Esophagus muscularis mucosa (tissue), 4 donors: Measurements from ENCODE around the gene ZC3H6. TPM values are rescaled to one million over a fixed set of nuclear protein-coding genes. Genes with fewer than 3 reads are reported as not detected.

ENCODE experiments used
- DNase-seq: peaks from one replicate; pipeline ENCODE4 v3.0.0-alpha.2; 2017; ENCODE audit errors: extremely low spot score
- H3K27ac ChIP-seq, 4 donors: fragments of 200-600 bp; sonication (generic); replicated peaks in 1 of 4; 1 replicate in 3 of 4; 2 replicates in 1 of 4; pipeline ENCODE4 v1.5.1; 2016 to 2019; ENCODE audit warnings: mild to moderate bottlenecking in 1 of 4
- H3K27me3 ChIP-seq, 4 donors: fragments of 200-600 bp; sonication (generic); one replicate each; pipeline versions ENCODE4 v1.5.1 to v1.6.0; 2016 to 2019
- H3K36me3 ChIP-seq, 4 donors: fragments of 200-600 bp; sonication (generic); one replicate each; pipeline ENCODE4 v1.5.1; 2016 to 2019
- H3K4me1 ChIP-seq, 4 donors: fragments of 200-600 bp; sonication (generic); one replicate each; pipeline ENCODE4 v1.5.1; 2016 to 2019
- H3K4me3 ChIP-seq, 4 donors: fragments of 200-600 bp; sonication (generic); 1 replicate in 2 of 4; 2 replicates in 2 of 4; pipeline ENCODE4 v1.5.1; 2016 to 2019; ENCODE audit warnings: mild to moderate bottlenecking in 4 of 4, moderate library complexity in 1 of 4
- H3K9me3 ChIP-seq, 4 donors: fragments of 200-600 bp; sonication (generic); 1 replicate in 3 of 4; 2 replicates in 1 of 4; pipeline ENCODE4 v1.5.1; 2016 to 2019
- EP300 ChIP-seq: sonication (generic); formaldehyde crosslinking; IDR thresholded peaks from one replicate; pipeline ENCODE4 v1.6.1; 2017; ENCODE audit warnings: antibody characterized with exemption
- POLR2A ChIP-seq: fragments of 450-650 bp; IDR thresholded peaks from one replicate; pipeline ENCODE4 v1.6.1; 2017; ENCODE audit warnings: antibody characterized with exemption, moderate library complexity, mild to moderate bottlenecking, low read depth
- POLR2AphosphoS5 ChIP-seq, 2 donors: sonication (generic); formaldehyde crosslinking; IDR thresholded peaks; one replicate each; pipeline ENCODE4 v1.6.1; 2017; ENCODE audit warnings: antibody characterized with exemption in 2 of 2
- WGBS: methylation state at CpG from one replicate; pipeline ENCODE4 v1.1.5; 2018; 5-methylcytosine and 5-hydroxymethylcytosine counted together
- intact Hi-C: fragments of 100-400 bp; cut with DNase I; formaldehyde crosslinking; loops from one replicate; pipeline ENCODE4 v1.15.1; 2023
- total RNA-seq, 4 donors: library from RNA; depleted of rRNA; stranded (reverse); fragments of >200 nt; gene quantifications; one replicate each; pipeline versions ENCODE4 v1.1.0 to v1.2.1, GENCODE V29; 2016
- TF ChIP-seq, protein P1 (sequence below), 3 experiments: fragments of 200-600 bp in 2 of 3; fragments of 450-650 bp in 1 of 3; sonication (generic) in 2 of 3; IDR thresholded peaks; one replicate each; pipeline ENCODE4 v1.5.1; 2017 to 2019; ENCODE audit warnings: antibody characterized with exemption in 3 of 3, mild to moderate bottlenecking in 2 of 3, moderate library complexity in 1 of 3

ZC3H6 gene
- total RNA-seq, 4 donors from 2014 or later: 12.8 to 22.0 (median 16.8) TPM

DNA sequence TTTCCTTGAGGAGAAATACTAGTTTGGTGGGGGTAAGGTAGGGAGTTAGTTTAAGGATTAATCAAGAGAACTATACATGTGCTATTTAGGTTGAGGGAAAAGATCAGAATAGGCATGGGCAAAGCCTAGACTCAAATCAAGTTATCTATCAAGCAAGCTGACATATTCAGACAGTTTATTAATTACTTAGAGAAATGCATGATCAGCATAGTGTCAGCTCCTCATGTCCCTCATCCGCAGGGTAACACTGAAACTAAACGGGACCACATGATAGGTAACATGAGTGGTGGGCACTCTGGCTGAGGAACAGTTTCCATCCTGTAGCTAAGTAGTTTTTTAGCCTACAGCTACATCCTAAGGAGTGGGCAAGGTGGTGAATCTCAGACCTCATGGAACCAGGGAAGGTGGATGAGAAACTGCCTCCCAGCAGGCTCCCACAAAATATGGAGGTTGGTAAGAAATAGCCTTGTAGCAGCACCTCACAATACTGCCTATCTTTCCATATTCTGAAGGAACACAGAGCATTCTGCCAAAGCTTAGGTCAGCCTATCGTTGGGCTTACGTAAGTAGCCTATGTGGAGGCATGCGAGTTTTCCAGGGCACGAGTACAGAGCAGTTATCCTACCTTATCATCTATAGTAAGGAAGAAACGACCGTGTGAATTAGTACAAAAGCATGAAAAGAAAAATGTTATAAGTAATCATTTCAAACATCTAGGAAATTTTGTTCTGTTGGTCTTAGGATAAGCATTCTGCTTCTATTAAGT lies 18.4 kb downstream of the ZC3H6 start:
- Histone ChIP-seq H3K36me3 (no peaks in the 10 kb centered on the region), H3K27ac (no peak overlapping the region), H3K4me3 (no peak overlapping the region), H3K4me1 (peaks cover 0 to 12% (median 8%) of the 10 kb centered on the region in 4 donors), H3K9me3 (no peaks in the 10 kb centered on the region), H3K27me3 (no peaks in the 10 kb centered on the region)
- DNase-seq: no peak
- TF ChIP-seq, protein P1, sequence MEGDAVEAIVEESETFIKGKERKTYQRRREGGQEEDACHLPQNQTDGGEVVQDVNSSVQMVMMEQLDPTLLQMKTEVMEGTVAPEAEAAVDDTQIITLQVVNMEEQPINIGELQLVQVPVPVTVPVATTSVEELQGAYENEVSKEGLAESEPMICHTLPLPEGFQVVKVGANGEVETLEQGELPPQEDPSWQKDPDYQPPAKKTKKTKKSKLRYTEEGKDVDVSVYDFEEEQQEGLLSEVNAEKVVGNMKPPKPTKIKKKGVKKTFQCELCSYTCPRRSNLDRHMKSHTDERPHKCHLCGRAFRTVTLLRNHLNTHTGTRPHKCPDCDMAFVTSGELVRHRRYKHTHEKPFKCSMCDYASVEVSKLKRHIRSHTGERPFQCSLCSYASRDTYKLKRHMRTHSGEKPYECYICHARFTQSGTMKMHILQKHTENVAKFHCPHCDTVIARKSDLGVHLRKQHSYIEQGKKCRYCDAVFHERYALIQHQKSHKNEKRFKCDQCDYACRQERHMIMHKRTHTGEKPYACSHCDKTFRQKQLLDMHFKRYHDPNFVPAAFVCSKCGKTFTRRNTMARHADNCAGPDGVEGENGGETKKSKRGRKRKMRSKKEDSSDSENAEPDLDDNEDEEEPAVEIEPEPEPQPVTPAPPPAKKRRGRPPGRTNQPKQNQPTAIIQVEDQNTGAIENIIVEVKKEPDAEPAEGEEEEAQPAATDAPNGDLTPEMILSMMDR (IDR thresholded peaks at IDR 0.05): no peak
- intact Hi-C loops: no loop called here
- 90% methylated on average over 8 of the region's 8 CpGs for WGBS

DNA sequence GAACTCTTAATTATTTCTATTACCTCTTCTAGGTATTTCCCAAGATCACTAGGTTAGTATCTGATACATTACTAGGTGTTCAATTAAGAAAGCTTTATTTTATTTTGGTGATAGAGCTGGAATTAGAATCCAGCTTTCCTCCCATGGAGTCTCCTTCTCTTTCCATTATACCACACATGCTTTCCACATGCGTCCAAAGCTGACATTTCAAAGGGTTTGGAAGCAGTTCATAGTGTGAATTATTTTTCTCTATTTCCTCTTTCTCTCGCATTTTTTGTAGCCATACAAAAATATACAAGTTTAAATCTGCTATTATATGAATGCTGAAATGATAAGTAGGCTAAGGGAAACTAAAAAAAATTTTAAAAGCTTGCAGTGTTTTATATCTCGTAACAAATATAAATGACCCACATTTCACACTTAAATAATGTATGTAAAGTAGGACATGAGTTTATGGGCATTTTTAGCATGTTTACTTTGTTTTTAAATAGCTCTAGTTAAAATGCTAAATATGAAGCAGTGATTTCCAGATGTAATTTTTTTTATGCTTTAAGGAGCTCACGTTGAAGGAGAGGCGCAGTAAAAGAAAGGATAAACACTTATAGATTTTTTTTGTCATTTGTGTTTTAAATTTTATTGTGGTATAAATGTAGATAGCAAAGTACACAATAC lies 20.1 kb downstream of the ZC3H6 start:
- H3K27me3 ChIP-seq: no peaks in the 10 kb centered on the region
- H3K4me1 ChIP-seq: peaks cover 0 to 12% (median 8%) of the 10 kb centered on the region in 4 donors
- H3K9me3 ChIP-seq: no peaks in the 10 kb centered on the region
- peaks cover 0 to 4% (median 1%) of the 10 kb centered on the region in 4 donors for H3K36me3 ChIP-seq
- intact Hi-C loops: no loop called here
- no peak overlapping the region for H3K27ac ChIP-seq
- WGBS: 75% methylated on average over 5 of the region's 5 CpGs
- DNase-seq: no peak
- no peak overlapping the region for H3K4me3 ChIP-seq
- TF ChIP-seq EP300: no peak
- TF ChIP-seq, protein P1 (IDR thresholded peaks at IDR 0.05): no peak
- no peak for TF ChIP-seq POLR2A
- no peak for TF ChIP-seq POLR2AphosphoS5 (IDR thresholded peaks at IDR 0.05)

DNA sequence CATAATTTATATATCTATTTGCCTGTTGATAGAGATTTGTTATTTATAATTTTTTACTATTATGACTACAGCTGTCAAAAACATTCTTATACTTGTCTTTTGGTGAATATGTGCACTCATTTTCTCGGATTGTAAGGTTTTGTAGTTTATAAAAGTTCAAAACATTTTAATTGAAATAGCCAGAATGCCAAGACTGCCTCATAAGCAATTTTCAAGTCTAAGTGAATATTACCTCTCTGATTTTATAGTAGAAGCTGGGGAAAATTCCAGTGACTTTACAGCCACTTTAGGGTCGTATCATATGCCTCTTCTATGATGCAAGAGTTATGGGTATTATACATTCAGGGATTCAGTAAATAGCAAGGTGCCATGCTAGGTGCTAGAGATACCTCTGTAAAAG lies 21.0 kb downstream of the ZC3H6 start:
- TF ChIP-seq POLR2A (no peak), EP300 (no peak)
- Histone ChIP-seq H3K36me3 (peaks cover 0 to 11% (median 1%) of the 10 kb centered on the region in 4 donors), H3K27me3 (no peaks in the 10 kb centered on the region), H3K4me3 (no peak overlapping the region), H3K4me1 (peaks cover 0 to 12% (median 8%) of the 10 kb centered on the region in 4 donors), H3K9me3 (no peaks in the 10 kb centered on the region), H3K27ac (no peak overlapping the region)
- no peak for DNase-seq
- WGBS: 74% methylated on average over 2 of the region's 2 CpGs
- intact Hi-C loops: no loop called here

DNA sequence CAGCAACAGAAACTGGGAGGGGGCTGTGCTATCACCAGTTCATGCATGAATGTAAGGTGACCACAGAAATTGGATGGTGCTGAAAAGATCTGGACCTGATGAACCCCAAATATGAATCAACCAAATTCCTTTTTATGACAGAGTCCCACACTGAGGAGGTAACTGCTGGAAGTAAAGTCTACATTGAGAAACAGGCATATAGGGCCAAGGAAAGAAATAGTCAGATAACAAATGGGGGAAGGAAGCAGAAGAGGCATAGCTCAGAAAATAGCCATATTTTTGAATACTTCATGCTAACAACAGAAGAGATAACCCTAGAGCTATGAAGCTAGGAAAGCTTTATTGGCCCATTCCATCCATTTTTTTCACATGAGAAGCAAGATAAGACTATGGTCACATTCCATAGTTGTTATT lies 25.8 kb downstream of the ZC3H6 start:
- intact Hi-C loops: no loop called here
- H3K9me3 ChIP-seq: no peaks in the 10 kb centered on the region
- H3K4me3 ChIP-seq: no peak overlapping the region
- no peaks in the 10 kb centered on the region for H3K27me3 ChIP-seq
- peaks cover 0 to 24% (median 6%) of the 10 kb centered on the region in 4 donors for H3K36me3 ChIP-seq
- no peak for DNase-seq
- TF ChIP-seq POLR2AphosphoS5 (IDR thresholded peaks at IDR 0.05) (no peak), POLR2A (no peak), EP300 (no peak)
- TF ChIP-seq, protein P1 (IDR thresholded peaks at IDR 0.05): no peak
- peaks cover 0 to 15% (median 9%) of the 10 kb centered on the region in 4 donors for H3K4me1 ChIP-seq
- H3K27ac ChIP-seq: no peak overlapping the region

DNA sequence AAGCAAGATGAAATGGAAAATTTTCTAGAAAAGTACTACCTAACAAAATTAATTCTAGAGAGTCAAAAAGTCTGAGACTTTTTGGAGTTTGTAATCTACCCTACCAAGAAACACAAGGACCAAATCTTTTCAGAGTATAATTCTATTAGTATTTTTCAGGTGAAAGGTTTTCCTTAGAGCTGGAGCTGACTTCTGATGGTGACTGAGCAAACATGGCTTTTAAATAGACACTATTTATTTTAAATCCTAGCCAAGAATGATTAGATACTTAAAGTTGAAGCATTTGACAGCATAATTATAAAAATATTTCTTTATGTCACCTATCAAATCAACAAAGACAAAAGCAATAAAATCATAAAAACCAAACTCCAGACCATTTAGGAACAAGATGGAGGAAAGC lies 26.6 kb downstream of the ZC3H6 start:
- no peaks in the 10 kb centered on the region for H3K27me3 ChIP-seq
- no peak overlapping the region for H3K4me3 ChIP-seq
- H3K4me1 ChIP-seq: peaks cover 0 to 11% (median 8%) of the 10 kb centered on the region in 4 donors
- no peak for DNase-seq
- TF ChIP-seq, protein P1 (IDR thresholded peaks at IDR 0.05): no peak
- TF ChIP-seq POLR2A (no peak), EP300 (no peak), POLR2AphosphoS5 (IDR thresholded peaks at IDR 0.05) (no peak)
- peaks cover 0 to 32% (median 6%) of the 10 kb centered on the region in 4 donors for H3K36me3 ChIP-seq
- intact Hi-C loops: no loop called here
- H3K9me3 ChIP-seq: no peaks in the 10 kb centered on the region
- H3K27ac ChIP-seq: no peak overlapping the region
